ENCODE data around the gene KLHL7.

KLHL7 gene

GRCh38 chr7:23200331-23200730 is 94.7 kb downstream of the KLHL7 start:
- H3K27ac ChIP-seq (ENCODE audit: low read length), result no peak overlapping the region
- H3K36me3 ChIP-seq (ENCODE audit: control insufficient read depth, insufficient read depth, low read length), result peaks cover 4% of the 10 kb centered on the region; the same call in 1 of the 2 replicates
- no peaks in the 10 kb centered on the region for H3K4me1 ChIP-seq (ENCODE audit: control insufficient read depth, insufficient read depth, low read length)

GRCh38 chr7:23204241-23204640 is 98.7 kb downstream of the KLHL7 start:
- Histone ChIP-seq H3K4me3 (ENCODE audit: low read length) (no peak overlapping the region), H3K4me1 (ENCODE audit: control insufficient read depth, insufficient read depth, low read length) (no peaks in the 10 kb centered on the region), H3K9me3 (ENCODE audit: control insufficient read depth, insufficient read depth, low read length) (no peaks in the 10 kb centered on the region), H3K27me3 (ENCODE audit: control insufficient read depth, insufficient read depth, low read length) (no peaks in the 10 kb centered on the region), H3K36me3 (ENCODE audit: control insufficient read depth, insufficient read depth, low read length) (peaks cover 4% of the 10 kb centered on the region; the same call in 1 of the 2 replicates), H3K27ac (ENCODE audit: low read length) (no peak overlapping the region)
- no CpG with 5 or more reads among the region's 1 CpG for WGBS (ENCODE audit: insufficient coverage, insufficient read length)
- no peak for DNase-seq (ENCODE audit: low read depth, low spot score)

More at GRCh38 chr7:23200331-23200730, 94.7 kb downstream of the KLHL7 start:
- H3K27me3 ChIP-seq (ENCODE audit: control insufficient read depth, insufficient read depth, low read length), result no peaks in the 10 kb centered on the region
- no peak for DNase-seq (ENCODE audit: low read depth, low spot score)
- WGBS (ENCODE audit: insufficient coverage, insufficient read length), result no CpG with 5 or more reads among the region's 2 CpGs
- H3K9me3 ChIP-seq (ENCODE audit: control insufficient read depth, insufficient read depth, low read length), result no peaks in the 10 kb centered on the region
- H3K4me3 ChIP-seq (ENCODE audit: low read length), result no peak overlapping the region

- Histone ChIP-seq H3K36me3 (ENCODE audit: control insufficient read depth, insufficient read depth, low read length) (no peaks in the 10 kb centered on the region; the same call in 1 of the 2 replicates), H3K4me1 (ENCODE audit: control insufficient read depth, insufficient read depth, low read length) (no peaks in the 10 kb centered on the region), H3K4me3 (ENCODE audit: low read length) (no peak overlapping the region), H3K27ac (ENCODE audit: low read length) (no peak overlapping the region), H3K27me3 (ENCODE audit: control insufficient read depth, insufficient read depth, low read length) (no peaks in the 10 kb centered on the region), H3K9me3 (ENCODE audit: control insufficient read depth, insufficient read depth, low read length) (no peaks in the 10 kb centered on the region)
- DNase-seq (ENCODE audit: low read depth, low spot score), result no peak
- no CpG with 5 or more reads among the region's 2 CpGs for WGBS (ENCODE audit: insufficient coverage, insufficient read length)
Observed at GRCh38 chr7:23205577-23205908, 100.0 kb downstream of the KLHL7 start.

- no peak overlapping the region for H3K4me3 ChIP-seq (ENCODE audit: low read length)
- no CpG with 5 or more reads among the region's 76 CpGs for WGBS (ENCODE audit: insufficient coverage, insufficient read length)
- H3K9me3 ChIP-seq (ENCODE audit: control insufficient read depth, insufficient read depth, low read length), result no peaks in the 10 kb centered on the region
- H3K36me3 ChIP-seq (ENCODE audit: control insufficient read depth, insufficient read depth, low read length), result no peaks in the 10 kb centered on the region; the same call in 1 of the 2 replicates
- H3K4me1 ChIP-seq (ENCODE audit: control insufficient read depth, insufficient read depth, low read length), result no peaks in the 10 kb centered on the region
- no peak for DNase-seq (ENCODE audit: low read depth, low spot score)
- no peak overlapping the region for H3K27ac ChIP-seq (ENCODE audit: low read length)
- H3K27me3 ChIP-seq (ENCODE audit: control insufficient read depth, insufficient read depth, low read length), result no peaks in the 10 kb centered on the region
Observed at GRCh38 chr7:23205909-23206767, 100.6 kb downstream of the KLHL7 start.

GRCh38 chr7:23207021-23207420 is 101.4 kb downstream of the KLHL7 start:
- Histone ChIP-seq H3K4me1 (ENCODE audit: control insufficient read depth, insufficient read depth, low read length) (no peaks in the 10 kb centered on the region), H3K4me3 (ENCODE audit: low read length) (no peak overlapping the region), H3K27me3 (ENCODE audit: control insufficient read depth, insufficient read depth, low read length) (no peaks in the 10 kb centered on the region), H3K27ac (ENCODE audit: low read length) (no peak overlapping the region), H3K36me3 (ENCODE audit: control insufficient read depth, insufficient read depth, low read length) (no peaks in the 10 kb centered on the region), H3K9me3 (ENCODE audit: control insufficient read depth, insufficient read depth, low read length) (no peaks in the 10 kb centered on the region)
- no peak for DNase-seq (ENCODE audit: low read depth, low spot score)
- WGBS (ENCODE audit: insufficient coverage, insufficient read length), result no CpG with 5 or more reads among the region's 2 CpGs

GRCh38 chr7:23207884-23208283 is 102.3 kb downstream of the KLHL7 start:
- Histone ChIP-seq H3K4me3 (ENCODE audit: low read length) (no peak overlapping the region), H3K36me3 (ENCODE audit: control insufficient read depth, insufficient read depth, low read length) (no peaks in the 10 kb centered on the region), H3K27ac (ENCODE audit: low read length) (no peak overlapping the region), H3K4me1 (ENCODE audit: control insufficient read depth, insufficient read depth, low read length) (no peaks in the 10 kb centered on the region), H3K27me3 (ENCODE audit: control insufficient read depth, insufficient read depth, low read length) (no peaks in the 10 kb centered on the region), H3K9me3 (ENCODE audit: control insufficient read depth, insufficient read depth, low read length) (no peaks in the 10 kb centered on the region)
- DNase-seq (ENCODE audit: low read depth, low spot score), result no peak
- WGBS (ENCODE audit: insufficient coverage, insufficient read length), result no CpG with 5 or more reads among the region's 3 CpGs

- Histone ChIP-seq H3K9me3 (ENCODE audit: control insufficient read depth, insufficient read depth, low read length) (no peaks in the 10 kb centered on the region), H3K4me1 (ENCODE audit: control insufficient read depth, insufficient read depth, low read length) (no peaks in the 10 kb centered on the region), H3K4me3 (ENCODE audit: low read length) (no peak overlapping the region), H3K27me3 (ENCODE audit: control insufficient read depth, insufficient read depth, low read length) (no peaks in the 10 kb centered on the region), H3K36me3 (ENCODE audit: control insufficient read depth, insufficient read depth, low read length) (no peaks in the 10 kb centered on the region), H3K27ac (ENCODE audit: low read length) (no peak overlapping the region)
- WGBS (ENCODE audit: insufficient coverage, insufficient read length), result no CpG with 5 or more reads among the region's 4 CpGs
- no peak for DNase-seq (ENCODE audit: low read depth, low spot score)
Observed at GRCh38 chr7:23208316-23208715, 102.7 kb downstream of the KLHL7 start.

GRCh38 chr7:23210506-23210905 is 104.9 kb downstream of the KLHL7 start:
- no peak overlapping the region for H3K4me3 ChIP-seq (ENCODE audit: low read length)
- DNase-seq (ENCODE audit: low read depth, low spot score), result no peak
- no peaks in the 10 kb centered on the region for H3K9me3 ChIP-seq (ENCODE audit: control insufficient read depth, insufficient read depth, low read length)
- H3K4me1 ChIP-seq (ENCODE audit: control insufficient read depth, insufficient read depth, low read length), result peaks cover 2% of the 10 kb centered on the region; the same call in 1 of the 2 replicates
- H3K27ac ChIP-seq (ENCODE audit: low read length), result no peak overlapping the region
- no CpG with 5 or more reads among the region's 2 CpGs for WGBS (ENCODE audit: insufficient coverage, insufficient read length)
- no peaks in the 10 kb centered on the region for H3K36me3 ChIP-seq (ENCODE audit: control insufficient read depth, insufficient read depth, low read length)
- H3K27me3 ChIP-seq (ENCODE audit: control insufficient read depth, insufficient read depth, low read length), result no peaks in the 10 kb centered on the region

GRCh38 chr7:23211589-23211988 is 106.0 kb downstream of the KLHL7 start:
- DNase-seq (ENCODE audit: low read depth, low spot score), result peak; percentile 9
- Histone ChIP-seq H3K27ac (ENCODE audit: low read length) (no peak overlapping the region), H3K4me1 (ENCODE audit: control insufficient read depth, insufficient read depth, low read length) (peaks cover 2% of the 10 kb centered on the region; the same call in 1 of the 2 replicates), H3K9me3 (ENCODE audit: control insufficient read depth, insufficient read depth, low read length) (no peaks in the 10 kb centered on the region), H3K27me3 (ENCODE audit: control insufficient read depth, insufficient read depth, low read length) (no peaks in the 10 kb centered on the region), H3K36me3 (ENCODE audit: control insufficient read depth, insufficient read depth, low read length) (no peaks in the 10 kb centered on the region), H3K4me3 (ENCODE audit: low read length) (no peak overlapping the region)
- no CpG with 5 or more reads among the region's 11 CpGs for WGBS (ENCODE audit: insufficient coverage, insufficient read length)

- WGBS (ENCODE audit: insufficient coverage, insufficient read length), result no CpG with 5 or more reads among the region's 2 CpGs
- Histone ChIP-seq H3K4me1 (ENCODE audit: control insufficient read depth, insufficient read depth, low read length) (peaks cover 2% of the 10 kb centered on the region; the same call in 1 of the 2 replicates), H3K27ac (ENCODE audit: low read length) (no peak overlapping the region), H3K36me3 (ENCODE audit: control insufficient read depth, insufficient read depth, low read length) (no peaks in the 10 kb centered on the region), H3K27me3 (ENCODE audit: control insufficient read depth, insufficient read depth, low read length) (no peaks in the 10 kb centered on the region), H3K9me3 (ENCODE audit: control insufficient read depth, insufficient read depth, low read length) (no peaks in the 10 kb centered on the region), H3K4me3 (ENCODE audit: low read length) (no peak overlapping the region)
- no peak for DNase-seq (ENCODE audit: low read depth, low spot score)
Observed at GRCh38 chr7:23212395-23212794, 106.8 kb downstream of the KLHL7 start.

GRCh38 chr7:23212841-23213240 is 107.3 kb downstream of the KLHL7 start:
- DNase-seq (ENCODE audit: low read depth, low spot score), result no peak
- no peaks in the 10 kb centered on the region for H3K9me3 ChIP-seq (ENCODE audit: control insufficient read depth, insufficient read depth, low read length)
- peaks cover 2% of the 10 kb centered on the region; the same call in 1 of the 2 replicates for H3K4me1 ChIP-seq (ENCODE audit: control insufficient read depth, insufficient read depth, low read length)
- no peak overlapping the region for H3K4me3 ChIP-seq (ENCODE audit: low read length)
- WGBS (ENCODE audit: insufficient coverage, insufficient read length), result no CpG with 5 or more reads among the region's 4 CpGs
- H3K36me3 ChIP-seq (ENCODE audit: control insufficient read depth, insufficient read depth, low read length), result no peaks in the 10 kb centered on the region
- H3K27me3 ChIP-seq (ENCODE audit: control insufficient read depth, insufficient read depth, low read length), result no peaks in the 10 kb centered on the region
- no peak overlapping the region for H3K27ac ChIP-seq (ENCODE audit: low read length)
